T-helper 2 cell (primary cell): ENCODE results near the gene MACO1.

ENCODE experiments used
- DNase-seq, 5 experiments: peaks; one replicate each; pipeline versions ENCODE4 v3.0.0 to v3.0.0-alpha.2; 2012 to 2022

Gene MACO1

DNA sequence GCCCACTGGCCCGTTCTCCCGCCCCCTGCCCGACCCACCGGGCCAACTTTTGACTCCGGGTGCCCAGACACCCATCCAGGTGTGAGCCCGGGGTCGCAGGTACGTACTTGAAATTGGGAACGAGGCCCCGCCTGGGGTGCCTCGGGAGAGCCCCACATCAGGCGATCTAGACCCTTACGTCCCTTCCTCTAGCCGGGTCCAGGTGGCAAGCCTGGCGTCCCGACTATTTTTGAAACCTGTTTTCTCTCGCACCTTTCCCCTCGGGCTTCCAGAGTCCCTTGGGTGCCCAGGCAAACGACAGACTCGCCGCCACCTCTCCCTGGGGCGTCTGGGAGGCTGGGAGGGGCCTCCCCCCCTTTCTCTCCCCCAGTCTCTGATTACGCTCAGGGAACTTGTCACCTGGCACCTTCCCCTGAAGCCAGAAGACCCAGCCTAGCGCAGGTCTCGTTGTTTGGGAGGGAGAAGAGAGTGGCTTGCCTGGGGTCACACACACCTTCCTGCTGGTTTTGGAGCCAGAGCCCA, 113.6 kb downstream of the MACO1 start:
- DNase-seq: no peak

- no peak for DNase-seq
These were observed 114.1 kb downstream of the MACO1 start for GRCh38 chr1:25544819-25545218.

DNA sequence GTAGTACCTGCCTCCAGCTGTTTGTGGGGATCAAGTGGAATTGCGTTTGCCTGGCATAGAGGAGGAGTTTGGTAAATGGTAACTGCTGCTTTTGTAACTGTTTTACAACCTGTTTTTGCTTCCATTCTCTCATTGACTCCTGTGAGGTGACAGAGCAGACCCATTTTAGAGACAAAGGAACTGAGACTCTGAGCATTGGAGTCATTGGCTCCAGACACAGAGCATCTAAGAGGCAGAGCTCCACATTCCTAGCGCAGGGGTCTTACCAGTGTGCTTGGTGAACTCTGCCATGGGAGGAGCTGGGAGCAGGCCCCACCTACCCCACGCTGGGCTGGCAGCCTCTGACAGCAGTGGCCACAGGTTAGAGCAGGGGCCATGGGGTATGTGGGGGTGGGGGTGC, 115.1 kb downstream of the MACO1 start:
- no peak for DNase-seq

GRCh38 chr1:25546193-25546592, 115.5 kb downstream of the MACO1 start:
- no peak for DNase-seq

- no peak for DNase-seq
These were observed 117.9 kb downstream of the MACO1 start for GRCh38 chr1:25548601-25549000.

DNA sequence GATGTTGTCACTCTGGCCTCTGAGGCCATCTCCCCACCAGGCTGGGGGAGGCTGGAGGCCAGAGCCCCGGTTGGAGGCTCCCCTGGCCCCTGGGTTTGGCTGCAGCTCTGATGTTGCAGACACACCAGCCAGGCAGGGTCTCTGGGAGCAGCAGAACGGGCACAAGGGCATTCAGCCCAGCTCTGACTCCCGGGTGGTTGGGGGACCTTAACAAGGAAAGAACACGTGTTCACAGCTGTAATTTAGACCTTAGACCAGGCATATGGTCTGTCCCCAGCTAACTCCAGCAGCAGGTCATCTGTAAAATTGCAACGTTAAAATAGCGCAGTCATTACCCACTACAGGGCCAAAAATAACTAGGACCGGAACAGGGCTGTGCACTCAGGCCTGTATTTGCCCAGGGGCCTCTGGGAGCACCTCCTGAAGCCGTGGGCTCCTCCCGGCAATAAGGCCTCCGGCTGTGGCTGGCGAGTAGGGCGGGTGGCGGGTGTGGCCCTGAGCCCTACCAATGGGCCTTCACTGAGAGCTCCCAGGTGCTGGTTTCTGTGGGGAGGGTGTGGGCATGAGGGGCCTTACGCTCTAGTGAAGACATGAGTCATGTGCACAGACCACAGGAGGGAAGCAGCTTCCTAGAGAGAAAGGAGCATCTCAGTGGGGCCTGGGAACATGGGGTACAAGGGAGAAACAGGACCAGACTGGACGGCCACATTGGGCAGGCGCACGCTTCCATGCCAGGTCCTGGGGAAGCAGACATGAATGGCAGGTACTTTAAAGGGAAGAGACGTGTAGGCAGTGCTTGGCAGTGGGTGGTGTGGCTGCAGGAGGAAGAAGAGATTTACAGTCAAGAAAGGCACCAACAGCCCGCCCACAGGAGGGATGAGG, 118.8 kb downstream of the MACO1 start:
- DNase-seq: peak; percentile 21 to 84 (median 73)
